SK-N-SH (cell line): ENCODE results near the gene TMOD4. TPM values are rescaled to one million over a fixed set of nuclear protein-coding genes. Genes with fewer than 3 reads are reported as not detected.

Experiments used
- CTCF ChIA-PET: fragments of 300-600, 350-600 bp; formaldehyde crosslinking; extraction: SDS; loops from one replicate; lab custom pipeline; 2021; lab: Yijun Ruan, JAX
- POLR2A ChIA-PET: fragments of 350-600 bp; sonication (Branson Sonifier 250); formaldehyde crosslinking; extraction: SDS; loops from one replicate; lab custom pipeline; 2020; ENCODE audit warnings: antibody characterized with exemption, inconsistent platforms; lab: Yijun Ruan, JAX
- DNase-seq: peaks from one replicate; pipeline ENCODE4 v3.0.0; 2012
- H2AFZ ChIP-seq: fragments of 200-600 bp; sonication (generic); 2 replicates; pipeline ENCODE4 v1.8.1; 2016; ENCODE audit warnings: antibody characterized with exemption, mild to moderate bottlenecking, low read depth
- H3F3A ChIP-seq: fragments of 200-600 bp; sonication (generic); replicated peaks from 2 replicates; pipeline ENCODE3; 2016; ENCODE audit warnings: antibody characterized with exemption, mild to moderate bottlenecking; ENCODE audit not compliant: insufficient read depth
- H3K27ac ChIP-seq, 2 experiments: fragments of 200-500 bp in 1 of 2; fragments of 200-600 bp in 1 of 2; sonication (Bioruptor generic) in 1 of 2; sonication (generic), shearing (Covaris generic) in 1 of 2; 2 replicates each; pipeline versions ENCODE4 v1.5.1 to v1.6.1; 2014 to 2016; ENCODE audit warnings: low read depth in 2 of 2, inconsistent platforms in 1 of 2, low read length in 1 of 2, mild to moderate bottlenecking in 1 of 2, mixed read lengths in 1 of 2
- H3K27me3 ChIP-seq: fragments of 200-600 bp; sonication (generic), shearing (Covaris generic); 2 replicates; pipeline ENCODE4 v1.6.1; 2016; ENCODE audit warnings: mixed run types; ENCODE audit not compliant: insufficient read depth
- H3K36me3 ChIP-seq, 2 experiments: fragments of 200-500 bp in 1 of 2; fragments of 200-600 bp in 1 of 2; sonication (Bioruptor generic) in 1 of 2; sonication (generic) in 1 of 2; replicated peaks in 1 of 2; 2 replicates each; pipeline versions ENCODE3 to v1.5.1; 2014 to 2016; ENCODE audit warnings: low read length in 1 of 2, mild to moderate bottlenecking in 1 of 2; ENCODE audit not compliant: insufficient read depth in 2 of 2, control insufficient read depth in 1 of 2
- H3K4me1 ChIP-seq, 2 experiments: fragments of 200-500 bp in 1 of 2; fragments of 200-600 bp in 1 of 2; sonication (Bioruptor generic) in 1 of 2; sonication (generic), shearing (Covaris generic) in 1 of 2; 2 replicates each; pipeline versions ENCODE4 v1.5.1 to v1.6.1; 2014 to 2016; ENCODE audit warnings: low read depth in 1 of 2, low read length in 1 of 2, mixed run types in 1 of 2; ENCODE audit not compliant: insufficient read depth in 2 of 2, control insufficient read depth in 1 of 2
- H3K4me2 ChIP-seq: fragments of 200-600 bp; sonication (generic), shearing (Covaris generic); 2 replicates; pipeline ENCODE4 v1.6.1; 2017; ENCODE audit warnings: mixed run types
- H3K4me3 ChIP-seq, 2 experiments: fragments of 200-500 bp in 1 of 2; fragments of 200-600 bp in 1 of 2; sonication (Bioruptor generic) in 1 of 2; sonication (generic), shearing (Covaris generic) in 1 of 2; 2 replicates each; pipeline versions ENCODE4 v1.5.1 to v1.8.1; 2014 to 2016; ENCODE audit warnings: low read depth in 2 of 2, inconsistent platforms in 1 of 2, low read length in 1 of 2, mild to moderate bottlenecking in 1 of 2, mixed read lengths in 1 of 2, moderate library complexity in 1 of 2
- H3K79me2 ChIP-seq: fragments of 200-600 bp; sonication (generic); 2 replicates; pipeline ENCODE4 v1.8.1; 2017; ENCODE audit warnings: mild to moderate bottlenecking; ENCODE audit not compliant: insufficient read depth
- H3K9ac ChIP-seq: fragments of 200-600 bp; sonication (generic); 2 replicates; pipeline ENCODE4 v1.6.1; 2017; ENCODE audit warnings: mixed run types
- H3K9me2 ChIP-seq: fragments of 200-600 bp; sonication (generic); 2 replicates; pipeline ENCODE4 v1.6.1; 2017; ENCODE audit warnings: mixed run types
- H3K9me3 ChIP-seq: fragments of 200-600 bp; sonication (generic); 2 replicates; pipeline ENCODE4 v1.6.1; 2017; ENCODE audit warnings: mixed run types, mild to moderate bottlenecking, moderate library complexity
- H4K20me1 ChIP-seq: fragments of 200-600 bp; sonication (generic); 2 replicates; pipeline ENCODE4 v1.6.1; 2017; ENCODE audit warnings: mild to moderate bottlenecking, mixed run types; ENCODE audit not compliant: insufficient read depth
- CTCF ChIP-seq: fragments of 200-600 bp; sonication (generic); IDR thresholded peaks from 2 replicates; pipeline ENCODE4 v1.6.1; 2017; ENCODE audit warnings: antibody characterized with exemption, mild to moderate bottlenecking, moderate library complexity
- ELF1 ChIP-seq: IDR thresholded peaks from 2 replicates; pipeline ENCODE4 v1.4.0; 2012
- EP300 ChIP-seq, 2 experiments: IDR thresholded peaks; 2 replicates each; pipeline versions ENCODE4 v1.4.0 to v1.6.1; 2012; ENCODE audit warnings: borderline replicate concordance in 1 of 2, low read depth in 1 of 2, low read length in 1 of 2
- EZH2phosphoT487 ChIP-seq: fragments of 200-600 bp; sonication (generic); IDR thresholded peaks from 2 replicates; pipeline ENCODE4 v1.6.1; 2017; ENCODE audit warnings: low read depth, mixed run types, mild to moderate bottlenecking, antibody characterized with exemption, moderate library complexity, borderline replicate concordance
- FOSL2 ChIP-seq: IDR thresholded peaks from 2 replicates; pipeline ENCODE4 v1.4.0; 2012; ENCODE audit warnings: low read depth, mild to moderate bottlenecking, moderate library complexity, borderline replicate concordance
- FOXJ3 ChIP-seq: sonication (generic); formaldehyde crosslinking; IDR thresholded peaks from 2 replicates; pipeline ENCODE4 v1.5.1; 2020; ENCODE audit warnings: mild to moderate bottlenecking, missing genetic modification reagents
- GATA2 ChIP-seq: sonication (generic); formaldehyde crosslinking; IDR thresholded peaks from 2 replicates; pipeline ENCODE4 v1.5.0; 2020; ENCODE audit warnings: mild to moderate bottlenecking, missing genetic modification reagents
- IRF3 ChIP-seq: fragments of 150-350 bp; IDR thresholded peaks from 2 replicates; pipeline ENCODE4 v1.6.1; 2016; ENCODE audit warnings: mild to moderate bottlenecking, low read depth, low read length
- MEF2A ChIP-seq: IDR thresholded peaks from 2 replicates; pipeline ENCODE4 v1.4.0; 2012; ENCODE audit warnings: low read depth, borderline replicate concordance
- MXI1 ChIP-seq: IDR thresholded peaks from 2 replicates; pipeline ENCODE4 v1.6.1; 2012; ENCODE audit warnings: mild to moderate bottlenecking, low read depth, low read length, improper control_type of control experiment
- NRF1 ChIP-seq: IDR thresholded peaks from 2 replicates; pipeline ENCODE4 v1.6.1; 2012; ENCODE audit warnings: low read depth, mild to moderate bottlenecking, low read length
- PBX3 ChIP-seq: IDR thresholded peaks from 2 replicates; pipeline ENCODE4; 2012
- POLR2AphosphoS5 ChIP-seq: IDR thresholded peaks from 2 replicates; pipeline ENCODE4 v1.6.1; 2012; ENCODE audit warnings: low read depth, low read length
- RAD21 ChIP-seq: IDR thresholded peaks from 2 replicates; pipeline ENCODE4 v1.6.1; 2012; ENCODE audit warnings: mild to moderate bottlenecking, low read length
- RXRA ChIP-seq: IDR thresholded peaks from 2 replicates; pipeline ENCODE4 v1.4.0; 2012; ENCODE audit warnings: low read depth, mild to moderate bottlenecking, borderline replicate concordance
- SIN3A ChIP-seq: IDR thresholded peaks from 2 replicates; pipeline ENCODE4 v1.6.1; 2012; ENCODE audit warnings: low read depth, mild to moderate bottlenecking, low read length, moderate library complexity, borderline replicate concordance
- SMC3 ChIP-seq: IDR thresholded peaks from 2 replicates; pipeline ENCODE4 v1.6.1; 2012; ENCODE audit warnings: low read depth, low read length, improper control_type of control experiment
- TAF1 ChIP-seq: IDR thresholded peaks from 2 replicates; pipeline ENCODE4 v1.6.1; 2012; ENCODE audit warnings: low read depth, mild to moderate bottlenecking, low read length, moderate library complexity, borderline replicate concordance
- TCF12 ChIP-seq: IDR thresholded peaks from 2 replicates; pipeline ENCODE4 v1.4.0; 2012
- TEAD4 ChIP-seq: IDR thresholded peaks from 2 replicates; pipeline ENCODE4 v1.4.0; 2012; ENCODE audit warnings: mild to moderate bottlenecking, borderline replicate concordance; ENCODE audit not compliant: insufficient read depth
- USF1 ChIP-seq: IDR thresholded peaks from 2 replicates; pipeline ENCODE4 v1.4.0; 2012; ENCODE audit warnings: low read depth, borderline replicate concordance
- WGBS: methylation state at CpG from one replicate; pipeline ENCODE4 v1.1.6; 2017; ENCODE audit warnings: low lambda C conversion rate; 5-methylcytosine and 5-hydroxymethylcytosine counted together
- polyA plus RNA-seq, 3 experiments: library from polyadenylated mRNA; depleted of rRNA; stranded (reverse); fragments of >200 nt; gene quantifications; 2 replicates each; pipeline ENCODE4 v1.2.3, GENCODE V29; 2012

TMOD4 gene
- polyA plus RNA-seq, 1 of the 3 experiments (the other 2 are of a cell fraction), result 0.59 TPM

GRCh38 chr1:151159373-151159772 lies 16.4 kb downstream of the TMOD4 start (continued):
- no peak for TF ChIP-seq TAF1
- no peak for TF ChIP-seq SIN3A

GRCh38 chr1:151158751-151159251 lies 17.0 kb downstream of the TMOD4 start:
- Histone ChIP-seq H3K9ac (no peak overlapping the region), H4K20me1 (no peaks in the 10 kb centered on the region), H3K4me3 (no peak overlapping the region), H3K36me3 (peaks cover 9 to 40% of the 10 kb centered on the region in 2 experiments), H3K27me3 (no peaks in the 10 kb centered on the region), H3K9me2 (no peaks in the 10 kb centered on the region), H3K79me2 (peaks cover 2% of the 10 kb centered on the region; the same call in 1 of the 2 replicates), H2AFZ (no peak overlapping the region), H3K4me1 (no peaks in the 10 kb centered on the region), H3K27ac (no peak overlapping the region), H3K4me2 (no peak overlapping the region), H3K9me3 (no peaks in the 10 kb centered on the region), H3F3A (peaks cover 5% of the 10 kb centered on the region)
- CTCF ChIA-PET, result interaction anchor here (1.2 to 6.6 kb wide), 2 partner anchors 59 to 163 kb away, joined by 3 to 113 read pairs; no protein-coding TSS in a partner anchor
- POLR2A ChIA-PET, result no interaction called here
- TF ChIP-seq TCF12 (no peak), USF1 (no peak), EZH2phosphoT487 (no peak), MXI1 (no peak), RAD21 (no peak), IRF3 (no peak), FOSL2 (no peak)
- WGBS, result 93% methylated on average over 20 of the region's 22 CpGs
- no peak for DNase-seq

GRCh38 chr1:151158326-151158725 lies 17.5 kb downstream of the TMOD4 start:
- H3K4me2 ChIP-seq, result no peak overlapping the region
- H3K9me2 ChIP-seq, result no peaks in the 10 kb centered on the region
- no peak overlapping the region for H3K27ac ChIP-seq
- CTCF ChIA-PET, result interaction anchor here (1.2 to 6.6 kb wide), 4 partner anchors 14 to 162 kb away, joined by 3 to 113 read pairs (median 30); partner anchors contain the start of gene SEMA6C
- no peak overlapping the region for H3K4me3 ChIP-seq
- no peaks in the 10 kb centered on the region for H3K27me3 ChIP-seq
- no peaks in the 10 kb centered on the region for H3K4me1 ChIP-seq
- peaks cover 5% of the 10 kb centered on the region for H3F3A ChIP-seq
- POLR2A ChIA-PET, result no interaction called here
- H4K20me1 ChIP-seq, result no peaks in the 10 kb centered on the region
- no peaks in the 10 kb centered on the region for H3K79me2 ChIP-seq
- no peak overlapping the region for H2AFZ ChIP-seq
- DNase-seq, result no peak
- peaks cover 9 to 40% of the 10 kb centered on the region in 2 experiments for H3K36me3 ChIP-seq
- whole genome bisulfite sequencing, result 93% methylated on average over 5 of the region's 5 CpGs
- no peaks in the 10 kb centered on the region for H3K9me3 ChIP-seq
- no peak overlapping the region for H3K9ac ChIP-seq
- TF ChIP-seq PBX3, result no peak
- no peak for TF ChIP-seq MEF2A
- no peak for TF ChIP-seq TEAD4
- TF ChIP-seq EP300 (IDR thresholded peaks at IDR 0.05; ENCODE audit: borderline replicate concordance in 1 of 2, low read depth in 1 of 2, low read length in 1 of 2), result no peak
- TF ChIP-seq FOXJ3, result no peak
- TF ChIP-seq SMC3, result no peak
- no peak for TF ChIP-seq TAF1
- TF ChIP-seq EZH2phosphoT487, result no peak
- TF ChIP-seq NRF1, result no peak
- no peak for TF ChIP-seq IRF3
- no peak for TF ChIP-seq GATA2
- TF ChIP-seq ELF1, result no peak
- TF ChIP-seq CTCF, result no peak
- TF ChIP-seq RXRA, result no peak
- TF ChIP-seq POLR2AphosphoS5, result no peak
- no peak for TF ChIP-seq RAD21
